ENCODE results near the gene CCNE1.

GRCh38 chr19:29843180-29844051, 31.6 kb downstream of the CCNE1 start:
- TF ChIP-seq, protein P1, sequence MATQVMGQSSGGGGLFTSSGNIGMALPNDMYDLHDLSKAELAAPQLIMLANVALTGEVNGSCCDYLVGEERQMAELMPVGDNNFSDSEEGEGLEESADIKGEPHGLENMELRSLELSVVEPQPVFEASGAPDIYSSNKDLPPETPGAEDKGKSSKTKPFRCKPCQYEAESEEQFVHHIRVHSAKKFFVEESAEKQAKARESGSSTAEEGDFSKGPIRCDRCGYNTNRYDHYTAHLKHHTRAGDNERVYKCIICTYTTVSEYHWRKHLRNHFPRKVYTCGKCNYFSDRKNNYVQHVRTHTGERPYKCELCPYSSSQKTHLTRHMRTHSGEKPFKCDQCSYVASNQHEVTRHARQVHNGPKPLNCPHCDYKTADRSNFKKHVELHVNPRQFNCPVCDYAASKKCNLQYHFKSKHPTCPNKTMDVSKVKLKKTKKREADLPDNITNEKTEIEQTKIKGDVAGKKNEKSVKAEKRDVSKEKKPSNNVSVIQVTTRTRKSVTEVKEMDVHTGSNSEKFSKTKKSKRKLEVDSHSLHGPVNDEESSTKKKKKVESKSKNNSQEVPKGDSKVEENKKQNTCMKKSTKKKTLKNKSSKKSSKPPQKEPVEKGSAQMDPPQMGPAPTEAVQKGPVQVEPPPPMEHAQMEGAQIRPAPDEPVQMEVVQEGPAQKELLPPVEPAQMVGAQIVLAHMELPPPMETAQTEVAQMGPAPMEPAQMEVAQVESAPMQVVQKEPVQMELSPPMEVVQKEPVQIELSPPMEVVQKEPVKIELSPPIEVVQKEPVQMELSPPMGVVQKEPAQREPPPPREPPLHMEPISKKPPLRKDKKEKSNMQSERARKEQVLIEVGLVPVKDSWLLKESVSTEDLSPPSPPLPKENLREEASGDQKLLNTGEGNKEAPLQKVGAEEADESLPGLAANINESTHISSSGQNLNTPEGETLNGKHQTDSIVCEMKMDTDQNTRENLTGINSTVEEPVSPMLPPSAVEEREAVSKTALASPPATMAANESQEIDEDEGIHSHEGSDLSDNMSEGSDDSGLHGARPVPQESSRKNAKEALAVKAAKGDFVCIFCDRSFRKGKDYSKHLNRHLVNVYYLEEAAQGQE (IDR thresholded peaks at IDR 0.05; ENCODE audit: insufficient read depth in 1 of 2, low read depth in 2 of 2, low read length in 2 of 2): no peak
- no peak for TF ChIP-seq POLR2AphosphoS5 (IDR thresholded peaks at IDR 0.05; ENCODE audit: low read depth, low read length)

Measured in PFSK-1 (cell line).